Left forelimb (tissue), 1 donor: Measurements from ENCODE around the gene TNK2.
"Not testable (repeated sequence)": the region's sequence is repeated elsewhere in the genome, so short reads cannot be mapped to it uniquely, and the experiment has no call there.

Experiments
- DNase-seq: peaks from one replicate; pipeline ENCODE4 v3.0.0-alpha.2; 2018; ENCODE audit warnings: low spot score

The TNK2 gene

GRCh38 chr3:195916991-195917390 is 8.6 kb upstream of the TNK2 start:
- no peak for DNase-seq

- no peak for DNase-seq
These were observed 7.9 kb upstream of the TNK2 start for GRCh38 chr3:195916291-195916690.

GRCh38 chr3:195914648-195915473 is 6.5 kb upstream of the TNK2 start:
- DNase-seq, result peak; percentile 88

GRCh38 chr3:195914146-195914545 is 5.8 kb upstream of the TNK2 start:
- peak; percentile 18 for DNase-seq

- no peak for DNase-seq
These were observed 5.0 kb upstream of the TNK2 start for GRCh38 chr3:195913382-195913781.

GRCh38 chr3:195911946-195912270 is 3.6 kb upstream of the TNK2 start:
- no peak for DNase-seq

- DNase-seq, result no peak
These were observed 2.9 kb upstream of the TNK2 start for GRCh38 chr3:195911041-195911945.

GRCh38 chr3:195910499-195910845 is 2.1 kb upstream of the TNK2 start:
- DNase-seq, result no peak

GRCh38 chr3:195909644-195910498 is 1.5 kb upstream of the TNK2 start:
- DNase-seq, result peak; percentile 92

GRCh38 chr3:195908694-195909581 is 587 bp upstream of the TNK2 start:
- DNase-seq, result no peak

GRCh38 chr3:195907684-195907933 is 742 bp downstream of the TNK2 start:
- DNase-seq, result no peak

GRCh38 chr3:195906865-195907683 is 1.3 kb downstream of the TNK2 start:
- no peak for DNase-seq

GRCh38 chr3:195905970-195906864 is 2.1 kb downstream of the TNK2 start:
- DNase-seq, result no peak

- DNase-seq, result no peak
These were observed 4.0 kb downstream of the TNK2 start for GRCh38 chr3:195904368-195904767.

GRCh38 chr3:195903950-195904290 is 4.4 kb downstream of the TNK2 start:
- DNase-seq, result no peak

GRCh38 chr3:195902634-195903033 is 5.7 kb downstream of the TNK2 start:
- not testable (repeated sequence) for DNase-seq

GRCh38 chr3:195901836-195902585 is 6.3 kb downstream of the TNK2 start:
- DNase-seq, result not testable (repeated sequence)

- no peak for DNase-seq
These were observed 7.7 kb downstream of the TNK2 start for GRCh38 chr3:195900436-195901355.
